Measurements from ENCODE around the gene COL5A1.

Gene COL5A1

GRCh38 chr9:134782921-134783698 lies 141.5 kb downstream of the COL5A1 start:
- Histone ChIP-seq H3K27ac (no peak overlapping the region), H3K4me3 (no peak overlapping the region), H3K9me3 (ENCODE audit: low read depth, low read length) (no peaks in the 10 kb centered on the region), H3K9ac (ENCODE audit: insufficient read length) (no peak overlapping the region), H3K36me3 (ENCODE audit: insufficient read depth, low read length) (peaks cover 4% of the 10 kb centered on the region; the same call in 1 of the 2 replicates)
- no peak for TF ChIP-seq EZH2 (IDR thresholded peaks at IDR 0.05)
- no peak for TF ChIP-seq FOXP2 (optimal IDR thresholded peaks at IDR 0.05; ENCODE audit: control extremely low read depth, extremely low read length, insufficient read depth)
- no peak for TF ChIP-seq POLR2AphosphoS5 (IDR thresholded peaks at IDR 0.05; ENCODE audit: borderline replicate concordance, low read depth, low read length)
- DNase-seq (ENCODE audit: low read depth, low spot score), result no peak

GRCh38 chr9:134783699-134784039 lies 142.1 kb downstream of the COL5A1 start:
- Histone ChIP-seq H3K27ac (no peak overlapping the region), H3K9me3 (ENCODE audit: low read depth, low read length) (no peaks in the 10 kb centered on the region), H3K4me3 (no peak overlapping the region), H3K9ac (ENCODE audit: insufficient read length) (no peak overlapping the region), H3K36me3 (ENCODE audit: insufficient read depth, low read length) (peaks cover 4% of the 10 kb centered on the region; the same call in 1 of the 2 replicates)
- DNase-seq (ENCODE audit: low read depth, low spot score), result no peak
- no peak for TF ChIP-seq POLR2AphosphoS5 (IDR thresholded peaks at IDR 0.05; ENCODE audit: borderline replicate concordance, low read depth, low read length)
- no peak for TF ChIP-seq FOXP2 (optimal IDR thresholded peaks at IDR 0.05; ENCODE audit: control extremely low read depth, extremely low read length, insufficient read depth)
- no peak for TF ChIP-seq EZH2 (IDR thresholded peaks at IDR 0.05)

GRCh38 chr9:134784577-134785305 lies 143.1 kb downstream of the COL5A1 start:
- no peak overlapping the region for H3K4me3 ChIP-seq
- no peak for DNase-seq (ENCODE audit: low read depth, low spot score)

GRCh38 chr9:134785325-134786108 lies 143.9 kb downstream of the COL5A1 start:
- no peak overlapping the region for H3K9ac ChIP-seq (ENCODE audit: insufficient read length)
- H3K4me3 ChIP-seq, result no peak overlapping the region
- no peak for DNase-seq (ENCODE audit: low read depth, low spot score)
- H3K9me3 ChIP-seq (ENCODE audit: low read depth, low read length), result no peaks in the 10 kb centered on the region
- H3K27ac ChIP-seq, result no peak overlapping the region
- TF ChIP-seq EZH2 (IDR thresholded peaks at IDR 0.05), result no peak
- no peak for TF ChIP-seq POLR2AphosphoS5 (IDR thresholded peaks at IDR 0.05; ENCODE audit: borderline replicate concordance, low read depth, low read length)
- no peak for TF ChIP-seq FOXP2 (optimal IDR thresholded peaks at IDR 0.05; ENCODE audit: control extremely low read depth, extremely low read length, insufficient read depth)
- H3K36me3 ChIP-seq (ENCODE audit: insufficient read depth, low read length), result no peaks in the 10 kb centered on the region

More at GRCh38 chr9:134784577-134785305, 143.1 kb downstream of the COL5A1 start:
- no peaks in the 10 kb centered on the region for H3K9me3 ChIP-seq (ENCODE audit: low read depth, low read length)
- peaks cover 4% of the 10 kb centered on the region; the same call in 1 of the 2 replicates for H3K36me3 ChIP-seq (ENCODE audit: insufficient read depth, low read length)
- TF ChIP-seq FOXP2 (optimal IDR thresholded peaks at IDR 0.05; ENCODE audit: control extremely low read depth, extremely low read length, insufficient read depth) (no peak), POLR2AphosphoS5 (IDR thresholded peaks at IDR 0.05; ENCODE audit: borderline replicate concordance, low read depth, low read length) (no peak), EZH2 (IDR thresholded peaks at IDR 0.05) (no peak)
- H3K27ac ChIP-seq, result no peak overlapping the region
- H3K9ac ChIP-seq (ENCODE audit: insufficient read length), result no peak overlapping the region

- Histone ChIP-seq H3K27ac (no peak overlapping the region), H3K4me3 (no peak overlapping the region), H3K9me3 (ENCODE audit: low read depth, low read length) (no peaks in the 10 kb centered on the region), H3K36me3 (ENCODE audit: insufficient read depth, low read length) (no peaks in the 10 kb centered on the region), H3K9ac (ENCODE audit: insufficient read length) (no peak overlapping the region)
- no peak for DNase-seq (ENCODE audit: low read depth, low spot score)
- TF ChIP-seq POLR2AphosphoS5 (IDR thresholded peaks at IDR 0.05; ENCODE audit: borderline replicate concordance, low read depth, low read length) (no peak), EZH2 (IDR thresholded peaks at IDR 0.05) (no peak), FOXP2 (optimal IDR thresholded peaks at IDR 0.05; ENCODE audit: control extremely low read depth, extremely low read length, insufficient read depth) (no peak)
These were observed 146.3 kb downstream of the COL5A1 start for GRCh38 chr9:134787601-134788531.

GRCh38 chr9:134789168-134789567 lies 147.6 kb downstream of the COL5A1 start:
- Histone ChIP-seq H3K9me3 (ENCODE audit: low read depth, low read length) (no peaks in the 10 kb centered on the region), H3K9ac (ENCODE audit: insufficient read length) (no peak overlapping the region), H3K4me3 (no peak overlapping the region), H3K27ac (no peak overlapping the region), H3K36me3 (ENCODE audit: insufficient read depth, low read length) (no peaks in the 10 kb centered on the region)
- TF ChIP-seq POLR2AphosphoS5 (IDR thresholded peaks at IDR 0.05; ENCODE audit: borderline replicate concordance, low read depth, low read length) (no peak), EZH2 (IDR thresholded peaks at IDR 0.05) (no peak), FOXP2 (optimal IDR thresholded peaks at IDR 0.05; ENCODE audit: control extremely low read depth, extremely low read length, insufficient read depth) (no peak)
- no peak for DNase-seq (ENCODE audit: low read depth, low spot score)

GRCh38 chr9:134791009-134791408 lies 149.4 kb downstream of the COL5A1 start:
- TF ChIP-seq POLR2AphosphoS5 (IDR thresholded peaks at IDR 0.05; ENCODE audit: borderline replicate concordance, low read depth, low read length), result no peak
- Histone ChIP-seq H3K4me3 (no peak overlapping the region), H3K9ac (ENCODE audit: insufficient read length) (no peak overlapping the region), H3K36me3 (ENCODE audit: insufficient read depth, low read length) (no peaks in the 10 kb centered on the region), H3K27ac (no peak overlapping the region), H3K9me3 (ENCODE audit: low read depth, low read length) (no peaks in the 10 kb centered on the region)
- DNase-seq (ENCODE audit: low read depth, low spot score), result no peak

Data from SK-N-MC (cell line).